ENCODE data around the gene FOXP2.

DNA sequence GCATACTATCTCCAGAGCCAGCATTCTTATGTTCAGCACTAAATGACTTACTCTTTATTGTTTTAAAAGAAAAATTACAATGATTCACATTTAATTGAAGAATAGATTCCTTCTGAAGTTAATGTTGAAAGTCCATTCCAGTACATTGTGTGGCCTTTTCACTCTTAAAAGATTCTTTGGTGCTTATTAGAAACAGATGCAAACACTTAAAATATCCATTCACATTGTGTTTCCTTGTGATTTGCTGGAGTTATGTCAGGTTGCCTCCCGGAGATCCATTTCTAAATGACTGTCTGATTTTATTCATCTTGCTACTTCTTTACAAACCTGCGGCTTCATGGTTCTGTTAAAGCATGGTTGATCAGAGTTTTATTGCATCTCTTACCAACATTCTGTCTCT is 152.8 kb downstream of the FOXP2 start:
- TF ChIP-seq, protein P1, sequence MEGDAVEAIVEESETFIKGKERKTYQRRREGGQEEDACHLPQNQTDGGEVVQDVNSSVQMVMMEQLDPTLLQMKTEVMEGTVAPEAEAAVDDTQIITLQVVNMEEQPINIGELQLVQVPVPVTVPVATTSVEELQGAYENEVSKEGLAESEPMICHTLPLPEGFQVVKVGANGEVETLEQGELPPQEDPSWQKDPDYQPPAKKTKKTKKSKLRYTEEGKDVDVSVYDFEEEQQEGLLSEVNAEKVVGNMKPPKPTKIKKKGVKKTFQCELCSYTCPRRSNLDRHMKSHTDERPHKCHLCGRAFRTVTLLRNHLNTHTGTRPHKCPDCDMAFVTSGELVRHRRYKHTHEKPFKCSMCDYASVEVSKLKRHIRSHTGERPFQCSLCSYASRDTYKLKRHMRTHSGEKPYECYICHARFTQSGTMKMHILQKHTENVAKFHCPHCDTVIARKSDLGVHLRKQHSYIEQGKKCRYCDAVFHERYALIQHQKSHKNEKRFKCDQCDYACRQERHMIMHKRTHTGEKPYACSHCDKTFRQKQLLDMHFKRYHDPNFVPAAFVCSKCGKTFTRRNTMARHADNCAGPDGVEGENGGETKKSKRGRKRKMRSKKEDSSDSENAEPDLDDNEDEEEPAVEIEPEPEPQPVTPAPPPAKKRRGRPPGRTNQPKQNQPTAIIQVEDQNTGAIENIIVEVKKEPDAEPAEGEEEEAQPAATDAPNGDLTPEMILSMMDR (IDR thresholded peaks at IDR 0.05), result no peak
- TF ChIP-seq POLR2A (IDR thresholded peaks at IDR 0.05) (no peak), EP300 (IDR thresholded peaks at IDR 0.05) (no peak)

All from ovary (tissue), 3 donors.